GM21515 (cell line): ENCODE measurements around the gene ACSL3.
"Not testable (repeated sequence)": the region's sequence is repeated elsewhere in the genome, so short reads cannot be mapped to it uniquely, and the experiment has no call there.

Experiments used
- ATAC-seq: cut with Tn5 transposase; IDR thresholded peaks from one replicate; pipeline ENCODE4 v1.9.1; 2021; ENCODE audit not compliant: unreplicated experiment

Gene ACSL3

GRCh38 chr2:222968550-222969155 is 107.8 kb downstream of the ACSL3 start:
- ATAC-seq = no peak

- no peak for ATAC-seq
Measured at GRCh38 chr2:222969491-222969890, 108.7 kb downstream of the ACSL3 start.

GRCh38 chr2:222972420-222972819 is 111.6 kb downstream of the ACSL3 start:
- ATAC-seq = no peak

GRCh38 chr2:222973237-222973636 is 112.4 kb downstream of the ACSL3 start:
- ATAC-seq = no peak

- ATAC-seq = no peak
Measured at GRCh38 chr2:222973733-222974132, 112.9 kb downstream of the ACSL3 start.

GRCh38 chr2:222976521-222977061 is 115.8 kb downstream of the ACSL3 start:
- ATAC-seq = no peak

GRCh38 chr2:222977121-222977520 is 116.3 kb downstream of the ACSL3 start:
- no peak for ATAC-seq

GRCh38 chr2:222978850-222979249 is 118.0 kb downstream of the ACSL3 start:
- no peak for ATAC-seq

GRCh38 chr2:222979484-222979883 is 118.6 kb downstream of the ACSL3 start:
- ATAC-seq = no peak

GRCh38 chr2:222982010-222982908 is 121.4 kb downstream of the ACSL3 start:
- no peak for ATAC-seq

GRCh38 chr2:222982909-222983265 is 122.1 kb downstream of the ACSL3 start:
- no peak for ATAC-seq

- ATAC-seq = no peak
Measured at GRCh38 chr2:222984908-222985307, 124.1 kb downstream of the ACSL3 start.

- no peak for ATAC-seq
Measured at GRCh38 chr2:222989431-222989830, 128.6 kb downstream of the ACSL3 start.

- not testable (repeated sequence) for ATAC-seq
Measured at GRCh38 chr2:222990206-222990605, 129.4 kb downstream of the ACSL3 start.

- no peak for ATAC-seq
Measured at GRCh38 chr2:222992137-222992536, 131.3 kb downstream of the ACSL3 start.
